ENCODE results near the gene ANAPC15. TPM values are rescaled to one million over a fixed set of nuclear protein-coding genes. Genes with fewer than 3 reads are reported as not detected.

ANAPC15 gene
- total and polyA plus RNA-seq, 2 donors, result 56.3 to 89.9 TPM

DNA sequence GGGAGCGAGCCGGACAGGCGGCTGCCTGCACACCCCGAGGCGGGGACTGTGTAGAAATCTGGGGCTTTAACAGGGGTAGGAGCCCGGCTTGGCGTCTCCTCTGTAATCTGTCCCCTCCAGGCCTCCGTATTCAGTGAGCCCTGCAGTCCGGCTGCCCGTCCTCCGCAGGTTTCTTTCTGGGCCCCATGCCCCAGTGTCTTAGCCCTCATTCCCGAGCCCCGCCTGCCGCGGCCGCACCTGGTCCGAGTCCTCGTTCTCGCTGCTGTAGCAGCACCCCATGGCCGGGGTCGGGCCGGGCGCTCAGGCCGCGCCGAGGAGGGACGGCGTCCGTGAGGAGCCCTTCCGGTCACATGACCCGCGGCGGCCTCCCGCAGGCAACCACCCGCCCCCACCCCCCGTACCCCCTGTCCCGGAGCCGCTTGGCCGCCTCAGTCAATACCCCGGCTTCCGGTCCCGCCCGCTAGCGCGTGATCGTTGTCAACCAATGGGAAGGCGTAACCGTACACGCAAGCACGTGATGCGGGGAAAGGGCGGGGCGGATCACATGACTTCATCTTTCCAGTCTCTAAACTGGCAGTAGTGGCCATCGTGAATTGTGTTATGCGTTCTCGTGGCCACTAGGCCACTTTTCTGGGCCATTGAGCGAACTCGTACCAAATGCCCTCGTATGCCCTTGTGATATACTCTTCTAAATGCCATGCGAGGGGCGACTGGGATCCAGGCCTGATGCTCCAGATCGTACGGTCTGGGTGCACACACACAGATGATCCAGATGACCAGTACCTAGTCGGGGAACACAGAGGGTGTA is 9.3 kb downstream of the ANAPC15 start, which contains the start of gene LAMTOR1:
LAMTOR1 (minus strand) TSS at position 352 of the 808 bp plus-strand sequence; CDS start at position 279, 73 bp downstream.
- Histone ChIP-seq H3K9me3 (ENCODE audit: control insufficient read depth in 2 of 2, insufficient read depth in 1 of 2, low read length in 1 of 2) (no peaks in the 10 kb centered on the region), H3K4me3 (ENCODE audit: low read length in 2 of 2) (peak within 1 kb of the TSS; percentile 67 to 98), H3K27ac (ENCODE audit: low read depth in 1 of 2, low read length in 1 of 2) (peak within 1 kb of the TSS; percentile 82 to 88), H3K36me3 (ENCODE audit: control insufficient read depth in 2 of 2, insufficient read depth in 2 of 2, low read length in 1 of 2) (peaks cover 16 to 36% of the 10 kb centered on the region in 2 donors), H3K27me3 (ENCODE audit: control insufficient read depth in 2 of 2, insufficient read depth in 1 of 2, low read length in 1 of 2) (no peaks in the 10 kb centered on the region), H3K4me1 (ENCODE audit: control insufficient read depth in 2 of 2, insufficient read depth in 2 of 2, low read length in 2 of 2) (peaks cover 15 to 38% of the 10 kb centered on the region in 2 donors)
- DNase-seq (ENCODE audit: low read depth in 6 of 9, low spot score in 9 of 9), result peak; percentile 91 to 99 (median 95)
- 5% methylated on average over 64 of the region's 64 CpGs for WGBS

DNA sequence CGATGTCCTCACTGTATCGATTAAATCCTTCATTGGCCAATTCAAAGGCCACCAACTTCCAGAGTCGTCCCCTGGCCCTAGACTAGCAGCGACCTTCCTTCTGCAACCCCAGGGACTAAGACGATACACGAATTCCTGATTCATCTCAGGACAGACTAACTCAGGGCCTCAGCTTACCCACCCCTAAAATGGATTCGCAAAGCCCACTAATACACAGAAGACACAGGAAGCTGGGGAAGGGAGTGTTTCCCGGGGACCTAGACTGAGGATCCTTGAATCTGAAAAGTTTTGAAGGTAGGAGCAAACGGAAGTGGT is 9.9 kb downstream of the ANAPC15 start:
- H3K4me1 ChIP-seq (ENCODE audit: control insufficient read depth in 2 of 2, insufficient read depth in 2 of 2, low read length in 2 of 2), result peaks cover 15 to 38% of the 10 kb centered on the region in 2 donors
- peaks cover 20 to 36% of the 10 kb centered on the region in 2 donors for H3K36me3 ChIP-seq (ENCODE audit: control insufficient read depth in 2 of 2, insufficient read depth in 2 of 2, low read length in 1 of 2)

DNA sequence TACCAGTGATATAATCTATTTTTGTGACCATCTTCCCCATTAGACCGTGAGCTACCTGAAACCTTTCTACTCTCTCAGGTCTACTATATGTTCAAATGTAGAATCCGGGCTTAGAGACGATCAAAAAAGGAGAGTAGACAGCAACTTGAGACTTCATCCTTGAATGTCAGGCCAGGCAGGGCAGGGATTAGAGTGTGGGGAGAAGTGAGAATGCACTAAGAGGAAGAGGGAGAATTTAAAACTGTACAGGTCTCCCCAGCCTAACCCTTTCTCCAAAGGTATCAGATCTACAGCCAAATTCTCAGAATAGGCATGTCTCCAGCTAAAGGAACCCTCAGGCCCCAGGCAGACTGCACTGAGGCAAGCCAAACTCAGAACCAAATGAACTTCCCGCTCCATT is 10.3 kb downstream of the ANAPC15 start:
- Histone ChIP-seq H3K36me3 (ENCODE audit: control insufficient read depth in 2 of 2, insufficient read depth in 2 of 2, low read length in 1 of 2) (peaks cover 24 to 36% of the 10 kb centered on the region in 2 donors), H3K9me3 (ENCODE audit: control insufficient read depth in 2 of 2, insufficient read depth in 1 of 2, low read length in 1 of 2) (no peaks in the 10 kb centered on the region), H3K4me3 (ENCODE audit: low read length in 2 of 2) (peak overlapping the region; percentile 67 to 98), H3K27ac (ENCODE audit: low read depth in 1 of 2, low read length in 1 of 2) (peak overlapping the region in 1 of 2 donors; percentile 82), H3K27me3 (ENCODE audit: control insufficient read depth in 2 of 2, insufficient read depth in 1 of 2, low read length in 1 of 2) (no peaks in the 10 kb centered on the region), H3K4me1 (ENCODE audit: control insufficient read depth in 2 of 2, insufficient read depth in 2 of 2, low read length in 2 of 2) (peaks cover 15 to 38% of the 10 kb centered on the region in 2 donors)
- 48% methylated on average over 4 of the region's 4 CpGs for WGBS
- DNase-seq (ENCODE audit: low read depth in 6 of 9, low spot score in 9 of 9), result no peak

More for the DNA sequence above, 9.9 kb downstream of the ANAPC15 start:
- WGBS, result 3% methylated on average over 9 of the region's 9 CpGs
- H3K9me3 ChIP-seq (ENCODE audit: control insufficient read depth in 2 of 2, insufficient read depth in 1 of 2, low read length in 1 of 2), result no peaks in the 10 kb centered on the region
- H3K27me3 ChIP-seq (ENCODE audit: control insufficient read depth in 2 of 2, insufficient read depth in 1 of 2, low read length in 1 of 2), result no peaks in the 10 kb centered on the region
- peak overlapping the region; percentile 67 to 98 for H3K4me3 ChIP-seq (ENCODE audit: low read length in 2 of 2)
- DNase-seq (ENCODE audit: low read depth in 6 of 9, low spot score in 9 of 9), result no peak
- H3K27ac ChIP-seq (ENCODE audit: low read depth in 1 of 2, low read length in 1 of 2), result peak overlapping the region; percentile 82 to 88

DNA sequence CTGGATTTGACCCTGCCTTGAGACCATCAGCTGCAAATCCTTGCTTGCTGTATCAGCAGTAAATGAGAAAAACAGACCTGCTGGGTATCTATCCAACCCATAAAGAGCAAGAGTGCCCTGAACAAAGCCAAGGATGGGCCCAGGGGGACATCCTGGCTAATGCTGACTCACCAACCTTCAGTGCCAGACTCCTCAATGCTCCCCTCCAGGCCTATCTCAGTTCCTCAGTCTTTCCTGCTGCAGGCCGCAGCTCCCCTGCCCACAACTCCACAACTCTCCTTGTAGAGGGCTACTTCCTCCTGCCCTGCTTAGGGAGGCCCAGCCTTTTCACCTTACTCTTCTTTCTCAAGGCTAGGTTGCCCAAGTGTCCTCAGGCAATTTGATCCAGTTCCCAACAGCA is 12.0 kb downstream of the ANAPC15 start:
- Histone ChIP-seq H3K4me3 (ENCODE audit: low read length in 2 of 2) (no peak overlapping the region), H3K4me1 (ENCODE audit: control insufficient read depth in 2 of 2, insufficient read depth in 2 of 2, low read length in 2 of 2) (peaks cover 15 to 38% of the 10 kb centered on the region in 2 donors), H3K9me3 (ENCODE audit: control insufficient read depth in 2 of 2, insufficient read depth in 1 of 2, low read length in 1 of 2) (no peaks in the 10 kb centered on the region), H3K27me3 (ENCODE audit: control insufficient read depth in 2 of 2, insufficient read depth in 1 of 2, low read length in 1 of 2) (no peaks in the 10 kb centered on the region), H3K27ac (ENCODE audit: low read depth in 1 of 2, low read length in 1 of 2) (peak overlapping the region in 1 of 2 donors; percentile 33), H3K36me3 (ENCODE audit: control insufficient read depth in 2 of 2, insufficient read depth in 2 of 2, low read length in 1 of 2) (peaks cover 29 to 42% of the 10 kb centered on the region in 2 donors)
- no peak for DNase-seq (ENCODE audit: low read depth in 6 of 9, low spot score in 9 of 9)
- WGBS, result 44% methylated on average over 1 of the region's 1 CpG

DNA sequence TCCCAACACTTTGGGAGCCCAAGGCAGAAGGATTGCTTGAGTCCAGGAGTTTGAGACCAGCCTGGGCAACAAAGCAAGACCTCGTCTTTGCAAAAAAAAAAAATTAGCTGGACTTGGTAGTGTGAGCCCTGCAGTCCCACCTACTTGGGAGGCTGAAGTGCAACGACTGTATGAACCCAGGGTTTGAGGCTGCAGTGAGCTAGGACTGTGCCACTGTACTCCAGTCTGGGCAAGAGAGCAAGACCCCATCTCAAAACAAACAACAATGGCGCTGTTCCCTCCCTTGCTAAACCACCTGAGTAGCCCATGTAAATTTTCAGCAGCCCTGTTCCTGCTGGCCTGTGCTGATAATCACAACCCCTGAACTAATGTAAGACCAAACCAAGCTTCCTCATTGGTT is 12.5 kb downstream of the ANAPC15 start:
- H3K27ac ChIP-seq (ENCODE audit: low read depth in 1 of 2, low read length in 1 of 2), result no peak overlapping the region
- H3K36me3 ChIP-seq (ENCODE audit: control insufficient read depth in 2 of 2, insufficient read depth in 2 of 2, low read length in 1 of 2), result peaks cover 32 to 46% of the 10 kb centered on the region in 2 donors
- H3K4me3 ChIP-seq (ENCODE audit: low read length in 2 of 2), result no peak overlapping the region
- H3K27me3 ChIP-seq (ENCODE audit: control insufficient read depth in 2 of 2, insufficient read depth in 1 of 2, low read length in 1 of 2), result no peaks in the 10 kb centered on the region
- H3K4me1 ChIP-seq (ENCODE audit: control insufficient read depth in 2 of 2, insufficient read depth in 2 of 2, low read length in 2 of 2), result peaks cover 15 to 38% of the 10 kb centered on the region in 2 donors
- 72% methylated on average over 3 of the region's 3 CpGs for WGBS
- DNase-seq (ENCODE audit: low read depth in 6 of 9, low spot score in 9 of 9), result no peak
- H3K9me3 ChIP-seq (ENCODE audit: control insufficient read depth in 2 of 2, insufficient read depth in 1 of 2, low read length in 1 of 2), result no peaks in the 10 kb centered on the region

DNA sequence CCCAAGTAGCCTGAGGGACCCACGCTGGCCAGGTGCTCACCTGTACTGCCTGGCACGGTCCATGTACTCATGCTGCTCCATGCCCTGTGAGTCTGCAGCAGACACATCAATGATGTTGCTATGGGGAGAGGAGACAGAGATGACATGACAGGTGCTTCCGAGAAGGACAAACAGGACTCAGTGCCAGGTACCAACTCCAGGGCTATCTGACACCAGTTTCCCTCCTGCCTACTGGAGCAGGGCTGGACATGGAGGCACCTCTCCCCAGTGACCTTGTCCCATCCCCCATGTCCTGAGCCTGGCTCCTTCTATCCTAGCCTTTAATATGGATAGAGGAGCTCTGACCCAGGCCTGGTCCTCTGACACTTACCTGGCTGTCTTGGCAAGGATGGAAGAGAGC is 13.8 kb downstream of the ANAPC15 start:
- no peaks in the 10 kb centered on the region for H3K27me3 ChIP-seq (ENCODE audit: control insufficient read depth in 2 of 2, insufficient read depth in 1 of 2, low read length in 1 of 2)
- no peaks in the 10 kb centered on the region for H3K9me3 ChIP-seq (ENCODE audit: control insufficient read depth in 2 of 2, insufficient read depth in 1 of 2, low read length in 1 of 2)
- no peak for DNase-seq (ENCODE audit: low read depth in 6 of 9, low spot score in 9 of 9)
- no peak overlapping the region for H3K27ac ChIP-seq (ENCODE audit: low read depth in 1 of 2, low read length in 1 of 2)
- H3K4me1 ChIP-seq (ENCODE audit: control insufficient read depth in 2 of 2, insufficient read depth in 2 of 2, low read length in 2 of 2), result peaks cover 15 to 35% of the 10 kb centered on the region in 2 donors
- H3K36me3 ChIP-seq (ENCODE audit: control insufficient read depth in 2 of 2, insufficient read depth in 2 of 2, low read length in 1 of 2), result peaks cover 40 to 54% of the 10 kb centered on the region in 2 donors
- over 99% methylated on average over 3 of the region's 3 CpGs for WGBS
- H3K4me3 ChIP-seq (ENCODE audit: low read length in 2 of 2), result no peak overlapping the region

DNA sequence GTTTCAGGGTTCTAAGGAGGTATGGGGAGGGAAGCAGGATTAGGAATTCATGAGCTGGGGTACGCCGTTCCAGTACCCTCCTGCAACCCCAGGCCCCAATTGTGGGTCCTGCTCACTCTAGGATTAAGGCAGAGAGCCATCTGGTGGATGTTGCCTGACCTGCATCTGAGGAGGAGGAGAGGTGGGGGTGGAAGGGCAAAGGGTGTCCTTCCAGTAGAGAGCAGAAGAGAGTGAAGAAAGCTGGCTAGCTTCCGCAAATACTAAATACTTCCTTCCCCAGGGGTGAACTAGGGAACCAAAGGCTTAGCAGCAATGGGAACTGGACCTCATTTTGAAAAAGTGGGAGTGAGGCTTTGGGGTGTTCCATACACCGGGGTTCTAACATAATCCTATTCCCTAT is 21.2 kb downstream of the ANAPC15 start:
- H3K4me3 ChIP-seq (ENCODE audit: low read length in 2 of 2), result no peak overlapping the region
- peak overlapping the region in 1 of 2 donors; percentile 29 for H3K27ac ChIP-seq (ENCODE audit: low read depth in 1 of 2, low read length in 1 of 2)
- peaks cover 11 to 38% of the 10 kb centered on the region in 2 donors for H3K36me3 ChIP-seq (ENCODE audit: control insufficient read depth in 2 of 2, insufficient read depth in 2 of 2, low read length in 1 of 2)
- DNase-seq (ENCODE audit: low read depth in 6 of 9, low spot score in 9 of 9), result peak in 8 of 9 donors; percentile 46 to 88 (median 65)
- no peaks in the 10 kb centered on the region for H3K9me3 ChIP-seq (ENCODE audit: control insufficient read depth in 2 of 2, insufficient read depth in 1 of 2, low read length in 1 of 2)
- no peaks in the 10 kb centered on the region for H3K27me3 ChIP-seq (ENCODE audit: control insufficient read depth in 2 of 2, insufficient read depth in 1 of 2, low read length in 1 of 2)
- peaks cover 0 to 10% of the 10 kb centered on the region in 2 donors for H3K4me1 ChIP-seq (ENCODE audit: control insufficient read depth in 2 of 2, insufficient read depth in 2 of 2, low read length in 2 of 2)
- WGBS, result 60% methylated on average over 4 of the region's 4 CpGs

DNA sequence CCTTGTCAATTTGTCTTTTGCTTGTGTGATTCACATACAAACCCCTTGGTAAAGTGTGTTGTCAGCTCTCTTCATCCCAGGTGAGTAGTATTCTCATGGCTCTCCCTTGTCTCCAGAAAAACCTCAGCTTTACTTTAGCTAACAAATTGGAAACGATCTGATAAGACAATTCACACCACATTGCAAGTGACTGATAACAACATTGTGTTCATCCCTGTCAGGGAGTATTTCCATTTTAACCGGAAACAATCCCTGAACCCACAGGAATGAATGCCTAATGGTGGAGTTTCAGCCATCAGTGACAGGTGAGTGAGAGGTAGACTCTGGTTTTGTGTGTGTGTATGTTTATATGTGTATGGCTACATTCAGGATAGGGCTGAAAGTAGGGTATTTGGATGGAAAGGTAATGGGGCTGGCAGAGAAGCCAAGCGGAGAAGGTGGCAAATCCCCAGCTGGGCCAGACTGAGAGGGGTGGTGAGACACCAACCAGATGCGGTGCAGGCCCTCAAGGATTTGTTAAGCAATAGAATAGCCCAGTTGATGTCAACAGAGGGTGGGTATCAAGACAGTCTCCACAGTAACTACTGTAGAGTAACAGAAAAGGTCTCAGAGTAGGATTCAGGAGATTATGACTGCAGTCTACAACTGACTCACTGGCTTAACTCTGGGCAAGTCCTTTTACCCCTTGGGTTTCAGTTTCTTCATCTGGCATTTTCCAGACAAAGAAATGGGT is 24.3 kb downstream of the ANAPC15 start:
- Histone ChIP-seq H3K36me3 (ENCODE audit: control insufficient read depth in 2 of 2, insufficient read depth in 2 of 2, low read length in 1 of 2) (peaks cover 0 to 27% of the 10 kb centered on the region in 2 donors), H3K9me3 (ENCODE audit: control insufficient read depth in 2 of 2, insufficient read depth in 1 of 2, low read length in 1 of 2) (no peaks in the 10 kb centered on the region), H3K27ac (ENCODE audit: low read depth in 1 of 2, low read length in 1 of 2) (no peak overlapping the region), H3K4me1 (ENCODE audit: control insufficient read depth in 2 of 2, insufficient read depth in 2 of 2, low read length in 2 of 2) (peaks cover 0 to 10% of the 10 kb centered on the region in 2 donors), H3K27me3 (ENCODE audit: control insufficient read depth in 2 of 2, insufficient read depth in 1 of 2, low read length in 1 of 2) (no peaks in the 10 kb centered on the region), H3K4me3 (ENCODE audit: low read length in 2 of 2) (no peak overlapping the region)
- 96% methylated on average over 4 of the region's 4 CpGs for WGBS
- DNase-seq (ENCODE audit: low read depth in 6 of 9, low spot score in 9 of 9), result no peak
